ENCODE data around the gene TBCCD1. TPM values are rescaled to one million over a fixed set of nuclear protein-coding genes. Genes with fewer than 3 reads are reported as not detected.

Gene TBCCD1
- total RNA-seq, 4 donors from 2014 or later = 3.8 to 31.7 (median 15.1) TPM

GRCh38 chr3:186519021-186519658 is 48.0 kb downstream of the TBCCD1 start:
- no peak for DNase-seq
- H3K9me3 ChIP-seq = no peaks in the 10 kb centered on the region
- H3K27ac ChIP-seq = no peak overlapping the region
- H3K4me1 ChIP-seq = no peaks in the 10 kb centered on the region
- no peaks in the 10 kb centered on the region for H3K36me3 ChIP-seq
- no peak overlapping the region for H3K4me3 ChIP-seq
- H3K27me3 ChIP-seq = no peaks in the 10 kb centered on the region
- TF ChIP-seq POLR2A (IDR thresholded peaks at IDR 0.05) (no peak), CTCF (IDR thresholded peaks at IDR 0.05) (no peak)
- intact Hi-C loops (cut with DNase I; ENCODE audit: low total_unique reads) = no loop called here

GRCh38 chr3:186517218-186517617 is 49.9 kb downstream of the TBCCD1 start:
- no peak for DNase-seq
- no peaks in the 10 kb centered on the region for H3K36me3 ChIP-seq
- no peak for TF ChIP-seq POLR2A (IDR thresholded peaks at IDR 0.05)
- no peak for TF ChIP-seq CTCF (IDR thresholded peaks at IDR 0.05)
- H3K4me3 ChIP-seq = no peak overlapping the region
- no peaks in the 10 kb centered on the region for H3K27me3 ChIP-seq
- no peaks in the 10 kb centered on the region for H3K9me3 ChIP-seq
- peaks cover 0 to 6% of the 10 kb centered on the region in 2 donors for H3K4me1 ChIP-seq
- intact Hi-C loops (cut with DNase I; ENCODE audit: low total_unique reads) = no loop called here
- H3K27ac ChIP-seq = no peak overlapping the region

- H3K27me3 ChIP-seq = no peaks in the 10 kb centered on the region
- DNase-seq = no peak
- no peaks in the 10 kb centered on the region for H3K9me3 ChIP-seq
- peaks cover 0 to 6% of the 10 kb centered on the region in 2 donors for H3K4me1 ChIP-seq
- H3K27ac ChIP-seq = no peak overlapping the region
- H3K36me3 ChIP-seq = no peaks in the 10 kb centered on the region
- no peak overlapping the region for H3K4me3 ChIP-seq
- intact Hi-C loops (cut with DNase I; ENCODE audit: low total_unique reads) = no loop called here
- no peak for TF ChIP-seq POLR2A (IDR thresholded peaks at IDR 0.05)
- TF ChIP-seq CTCF (IDR thresholded peaks at IDR 0.05) = no peak
Observed at GRCh38 chr3:186516646-186517045, 50.5 kb downstream of the TBCCD1 start.

GRCh38 chr3:186515125-186515524 is 52.0 kb downstream of the TBCCD1 start:
- Histone ChIP-seq H3K4me3 (no peak overlapping the region), H3K27ac (no peak overlapping the region), H3K27me3 (no peaks in the 10 kb centered on the region), H3K9me3 (no peaks in the 10 kb centered on the region), H3K4me1 (peaks cover 0 to 6% of the 10 kb centered on the region in 2 donors), H3K36me3 (no peaks in the 10 kb centered on the region)
- intact Hi-C loops (cut with DNase I; ENCODE audit: low total_unique reads) = no loop called here
- TF ChIP-seq POLR2A (IDR thresholded peaks at IDR 0.05) = no peak
- TF ChIP-seq CTCF (IDR thresholded peaks at IDR 0.05) = no peak
- DNase-seq = no peak

- Histone ChIP-seq H3K27ac (no peak overlapping the region), H3K4me1 (peaks cover 0 to 6% of the 10 kb centered on the region in 2 donors), H3K9me3 (no peaks in the 10 kb centered on the region), H3K4me3 (no peak overlapping the region), H3K27me3 (no peaks in the 10 kb centered on the region), H3K36me3 (no peaks in the 10 kb centered on the region)
- DNase-seq = no peak
- TF ChIP-seq CTCF (IDR thresholded peaks at IDR 0.05) (no peak), POLR2A (IDR thresholded peaks at IDR 0.05) (no peak)
- intact Hi-C loops (cut with DNase I; ENCODE audit: low total_unique reads) = no loop called here
Observed at GRCh38 chr3:186514296-186515002, 52.7 kb downstream of the TBCCD1 start.
